Heart left ventricle (tissue), 16 donors: ENCODE measurements around the gene ZNF516. TPM values are rescaled to one million over a fixed set of nuclear protein-coding genes. Genes with fewer than 3 reads are reported as not detected.

Experiments used
- ATAC-seq, 4 donors: fragments of 200-7000 bp; cut with Tn5 transposase; one replicate each; pipeline ENCODE4 v1.9.1; 2020 to 2022; ENCODE audit warnings: moderate library complexity in 4 of 4, mild to moderate bottlenecking in 3 of 4, moderate number of reproducible peaks in 1 of 4
- DNase-seq, 5 donors: peaks; one replicate each; pipeline ENCODE4 v3.0.0-alpha.2; 2020
- H3K27ac ChIP-seq, 12 donors: fragments of 200-600 bp; sonication (generic) in 4 of 12; one replicate each; pipeline versions ENCODE4 v1.5.0 to v1.8.0; 2016 to 2022; ENCODE audit warnings: mild to moderate bottlenecking in 2 of 12
- H3K27me3 ChIP-seq, 9 donors: fragments of 200-600 bp; sonication (generic) in 2 of 9; one replicate each; pipeline versions ENCODE4 v1.5.1 to v1.8.0; 2016 to 2022; ENCODE audit warnings: mild to moderate bottlenecking in 3 of 9
- H3K36me3 ChIP-seq, 9 donors: fragments of 200-600 bp; sonication (generic) in 2 of 9; one replicate each; pipeline versions ENCODE4 v1.5.0 to v1.8.0; 2018 to 2022; ENCODE audit warnings: mild to moderate bottlenecking in 2 of 9
- H3K4me1 ChIP-seq, 12 donors: fragments of 200-600 bp; sonication (generic) in 4 of 12; one replicate each; pipeline versions ENCODE4 v1.5.0 to v1.8.0; 2016 to 2022; ENCODE audit warnings: mild to moderate bottlenecking in 3 of 12
- H3K4me3 ChIP-seq, 12 donors: fragments of 200-600 bp; sonication (generic) in 4 of 12; one replicate each; pipeline versions ENCODE4 v1.5.0 to v1.8.0; 2017 to 2022; ENCODE audit warnings: mild to moderate bottlenecking in 9 of 12, moderate library complexity in 4 of 12
- H3K9me3 ChIP-seq, 12 donors: fragments of 200-600 bp; sonication (generic) in 4 of 12; one replicate each; pipeline versions ENCODE4 v1.5.0 to v1.8.0; 2016 to 2022; ENCODE audit warnings: mild to moderate bottlenecking in 1 of 12
- CTCF ChIP-seq, 12 donors: fragments of 200-600 bp; sonication (generic) in 4 of 12; IDR thresholded peaks; one replicate each; pipeline versions ENCODE4 v1.5.0 to v1.8.0; 2018 to 2022; ENCODE audit warnings: antibody characterized with exemption in 12 of 12, mild to moderate bottlenecking in 5 of 12
- POLR2A ChIP-seq, 2 donors: fragments of 450-650 bp; IDR thresholded peaks; one replicate each; pipeline ENCODE4 v1.6.1; 2017; ENCODE audit warnings: antibody characterized with exemption in 2 of 2, mild to moderate bottlenecking in 2 of 2, moderate library complexity in 2 of 2
- WGBS, 4 donors: extraction: QIAGEN DNeasy Blood & Tissue Kit in 2 of 4; methylation state at CpG; one replicate each; pipeline versions ENCODE4 v1.1.5 to v1.1.7; 2013 to 2018; 5-methylcytosine and 5-hydroxymethylcytosine counted together
- intact Hi-C, 10 donors: fragments of 100-400 bp; cut with DNase I; formaldehyde crosslinking; loops; one replicate each; pipeline versions ENCODE4 v1.11.1 to v1.14.2; 2022
- polyA plus RNA-seq, 2 donors: library from polyadenylated mRNA; stranded (reverse); fragments of 200-250 nt; gene quantifications; one replicate each; pipeline ENCODE4 v1.2.3, GENCODE V29; 2013
- total RNA-seq, 9 donors: library from RNA; depleted of rRNA in 2 of 9; stranded (reverse); fragments of >200 nt in 2 of 9; fragmentation: NEBNext Ultra II Directional in 3 of 9; extraction: Animal tissue kit (Norgen Biotek cat#: 25700) in 3 of 9; gene quantifications; one replicate each; pipeline versions ENCODE4 v1.1.0 to v1.2.4, GENCODE V29; 2016 to 2023
- donor health status: ischemic (EF 13 %, LVEDD 7.1; RV severe dilation, severe dysfunction).
- donor health status: healthy with polysubstance abuse.
- donor health status: DM: no; HTN: yes; CAD: no.
- donor health status: DM: no; HTN: no; CAD: no.
- donor health status: ischemic (EF 25% LVEDD 6.9; RV normal size, moderate dysfunction).
- donor health status: ischemic (EF 25% LVEDD 5.7; RV mildly dilated, moderate dysfunction).
- donor health status: healthy.
- donor health status: DM: yes; HTN: yes; CAD: no.
- donor health status: ischemic (EF 35%, LVEDD 5.7; RV mildly dilated, moderate dysfunction).
- donor health status: nonischemic (EF 11% LVEDD 7.7; RV severe dilation, severe dysfunction).
- donor health status: DM: yes; HTN: yes; CAD: no.
- donor health status: PGD.
- donor health status: ischemic (EF 29% LVEDD 5.4; RV normal size, mild dysfunction).
- donor health status: nonischemic (EF 23%, LVEDD 6.1; RV moderate dilation, normal function).

The ZNF516 gene
- total and polyA plus RNA-seq, 11 donors = 4.8 to 24.8 (median 14.6) TPM

GRCh38 chr18:76386071-76386470, 109.0 kb downstream of the ZNF516 start:
- DNase-seq (no peak), ATAC-seq (no peak)
- WGBS, 4 donors = 82 to 93% (median 90%) methylated on average over 7 of the region's 7 CpGs
- H3K4me3 ChIP-seq = no peak overlapping the region
- intact Hi-C loops = no loop called here
- H3K27me3 ChIP-seq = no peaks in the 10 kb centered on the region
- H3K9me3 ChIP-seq = peaks cover 0 to 5% (median 0%) of the 10 kb centered on the region in 12 donors
- TF ChIP-seq CTCF (IDR thresholded peaks at IDR 0.05) (no peak), POLR2A (IDR thresholded peaks at IDR 0.05) (no peak)
- peaks cover 0 to 3% (median 0%) of the 10 kb centered on the region in 9 donors for H3K36me3 ChIP-seq
- H3K4me1 ChIP-seq = peaks cover 0 to 25% (median 16%) of the 10 kb centered on the region in 12 donors
- no peak overlapping the region for H3K27ac ChIP-seq

- 88 to 96% (median 92%) methylated on average over 9 to 10 of the region's 10 CpGs for WGBS, 4 donors
- H3K9me3 ChIP-seq = peaks cover 0 to 5% (median 0%) of the 10 kb centered on the region in 12 donors
- H3K4me1 ChIP-seq = peaks cover 0 to 22% (median 15%) of the 10 kb centered on the region in 12 donors
- intact Hi-C loops = no loop called here
- DNase-seq = no peak
- no peak overlapping the region for H3K4me3 ChIP-seq
- no peak for ATAC-seq
- H3K27ac ChIP-seq = no peak overlapping the region
- TF ChIP-seq CTCF (IDR thresholded peaks at IDR 0.05) (no peak), POLR2A (IDR thresholded peaks at IDR 0.05) (no peak)
- H3K36me3 ChIP-seq = peaks cover 0 to 3% (median 0%) of the 10 kb centered on the region in 9 donors
- H3K27me3 ChIP-seq = no peaks in the 10 kb centered on the region
These were observed 109.4 kb downstream of the ZNF516 start for GRCh38 chr18:76385681-76385975.

- Histone ChIP-seq H3K4me1 (peaks cover 0 to 16% (median 10%) of the 10 kb centered on the region in 12 donors), H3K27me3 (no peaks in the 10 kb centered on the region), H3K4me3 (no peak overlapping the region), H3K9me3 (peaks cover 0 to 5% (median 0%) of the 10 kb centered on the region in 12 donors), H3K27ac (no peak overlapping the region), H3K36me3 (peaks cover 0 to 5% (median 2%) of the 10 kb centered on the region in 9 donors)
- intact Hi-C loops = no loop called here
- WGBS, 4 donors = 94 to 97% (median 96%) methylated on average over 31 to 35 of the region's 35 CpGs
- peak in 1 of 4 donors; percentile 31 for ATAC-seq
- no peak for TF ChIP-seq CTCF (IDR thresholded peaks at IDR 0.05)
- no peak for TF ChIP-seq POLR2A (IDR thresholded peaks at IDR 0.05)
- no peak for DNase-seq
These were observed 110.0 kb downstream of the ZNF516 start for GRCh38 chr18:76384861-76385680.

GRCh38 chr18:76384114-76384790, 110.8 kb downstream of the ZNF516 start:
- WGBS, 4 donors = 95 to 96% (median 96%) methylated on average over 28 to 30 of the region's 30 CpGs
- TF ChIP-seq POLR2A (IDR thresholded peaks at IDR 0.05) (no peak), CTCF (IDR thresholded peaks at IDR 0.05) (no peak)
- intact Hi-C loops = no loop called here

More at GRCh38 chr18:76384114-76384790, 110.8 kb downstream of the ZNF516 start:
- Histone ChIP-seq H3K36me3 (peaks cover 0 to 13% (median 10%) of the 10 kb centered on the region in 9 donors), H3K4me3 (no peak overlapping the region), H3K4me1 (peaks cover 0 to 11% (median 3%) of the 10 kb centered on the region in 12 donors), H3K9me3 (peaks cover 0 to 5% (median 0%) of the 10 kb centered on the region in 12 donors), H3K27ac (no peak overlapping the region), H3K27me3 (no peaks in the 10 kb centered on the region)
- ATAC-seq (no peak), DNase-seq (peak in 1 of 5 donors; percentile 5)
